CD8-positive, alpha-beta memory T cell (primary cell): ENCODE results near the gene GLT1D1. TPM values are rescaled to one million over a fixed set of nuclear protein-coding genes. Genes with fewer than 3 reads are reported as not detected.

ENCODE experiments used
- CTCF ChIA-PET: fragments of 350-600 bp; sonication (Branson Sonifier 250); formaldehyde crosslinking; loops from one replicate; lab custom pipeline; 2021; ENCODE audit warnings: antibody characterized with exemption; lab: Charles Lee
- POLR2A ChIA-PET: fragments of 350-600 bp; sonication (Branson Sonifier 250); formaldehyde crosslinking; loops from one replicate; lab custom pipeline; 2021; ENCODE audit warnings: antibody characterized with exemption; lab: Charles Lee
- DNase-seq, 5 donors: peaks; one replicate each; pipeline versions ENCODE4 v3.0.0 to v3.0.0-alpha.2; 2020 to 2022; ENCODE audit warnings: mixed read lengths in 1 of 5
- H3K27ac ChIP-seq: one replicate; pipeline ENCODE4 v1.7.0; 2013; ENCODE audit warnings: low read depth, mild to moderate bottlenecking, low read length, moderate library complexity
- H3K27me3 ChIP-seq: 2 replicates; pipeline ENCODE4 v1.7.0; 2013; ENCODE audit warnings: low read length, mild to moderate bottlenecking; ENCODE audit not compliant: insufficient read depth, poor library complexity, severe bottlenecking
- H3K36me3 ChIP-seq: 2 replicates; pipeline ENCODE4 v1.7.0; 2013; ENCODE audit warnings: mild to moderate bottlenecking, low read length, moderate library complexity; ENCODE audit not compliant: insufficient read depth
- H3K4me1 ChIP-seq: 2 replicates; pipeline ENCODE4 v1.7.0; 2013; ENCODE audit warnings: mild to moderate bottlenecking, low read length, moderate library complexity; ENCODE audit not compliant: insufficient read depth
- H3K4me3 ChIP-seq: 2 replicates; pipeline ENCODE4 v1.7.0; 2013; ENCODE audit warnings: mild to moderate bottlenecking, low read length
- H3K9me3 ChIP-seq: 2 replicates; pipeline ENCODE4 v1.7.0; 2013; ENCODE audit warnings: mild to moderate bottlenecking, low read length
- H3K27ac Mint-ChIP-seq, 8 donors: one replicate each; pipeline ENCODE4 v1.8.0; 2020 to 2021; ENCODE audit warnings: mixed read lengths in 8 of 8, mild to moderate bottlenecking in 6 of 8, inconsistent platforms in 3 of 8, moderate library complexity in 3 of 8
- H3K27me3 Mint-ChIP-seq, 2 donors: one replicate each; pipeline ENCODE4 v1.8.0; 2020 to 2021; ENCODE audit warnings: mixed read lengths in 2 of 2, mild to moderate bottlenecking in 1 of 2, moderate library complexity in 1 of 2
- H3K36me3 Mint-ChIP-seq, 3 donors: one replicate each; pipeline ENCODE4 v1.8.0; 2020 to 2021; ENCODE audit warnings: mixed read lengths in 3 of 3, inconsistent platforms in 1 of 3, mild to moderate bottlenecking in 1 of 3
- H3K4me1 Mint-ChIP-seq, 3 donors: one replicate each; pipeline ENCODE4 v1.8.0; 2020 to 2021; ENCODE audit warnings: mixed read lengths in 3 of 3, inconsistent platforms in 1 of 3, mild to moderate bottlenecking in 1 of 3
- H3K4me3 Mint-ChIP-seq, 7 donors: one replicate each; pipeline ENCODE4 v1.8.0; 2020 to 2021; ENCODE audit warnings: mixed read lengths in 7 of 7, mild to moderate bottlenecking in 6 of 7, moderate library complexity in 4 of 7, inconsistent platforms in 2 of 7
- H3K9me3 Mint-ChIP-seq, 5 donors: one replicate each; pipeline ENCODE4 v1.8.0; 2020 to 2022; ENCODE audit warnings: mixed read lengths in 5 of 5, mild to moderate bottlenecking in 3 of 5, moderate library complexity in 2 of 5, inconsistent platforms in 1 of 5
- polyA plus RNA-seq: library from polyadenylated mRNA; unstranded; fragments of 300-500 nt; fragmentation: Illumina TruSeq; gene quantifications from one replicate; pipeline ENCODE4 v1.2.3, GENCODE V29; 2021
- total RNA-seq, 2 experiments: library from RNA; stranded (reverse); gene quantifications; one replicate each; pipeline ENCODE4 v1.2.3, GENCODE V29; 2021

GLT1D1 gene
- total and polyA plus RNA-seq, 3 experiments from 2014 or later = 0.22 to 0.24 (median 0.24) TPM

DNA sequence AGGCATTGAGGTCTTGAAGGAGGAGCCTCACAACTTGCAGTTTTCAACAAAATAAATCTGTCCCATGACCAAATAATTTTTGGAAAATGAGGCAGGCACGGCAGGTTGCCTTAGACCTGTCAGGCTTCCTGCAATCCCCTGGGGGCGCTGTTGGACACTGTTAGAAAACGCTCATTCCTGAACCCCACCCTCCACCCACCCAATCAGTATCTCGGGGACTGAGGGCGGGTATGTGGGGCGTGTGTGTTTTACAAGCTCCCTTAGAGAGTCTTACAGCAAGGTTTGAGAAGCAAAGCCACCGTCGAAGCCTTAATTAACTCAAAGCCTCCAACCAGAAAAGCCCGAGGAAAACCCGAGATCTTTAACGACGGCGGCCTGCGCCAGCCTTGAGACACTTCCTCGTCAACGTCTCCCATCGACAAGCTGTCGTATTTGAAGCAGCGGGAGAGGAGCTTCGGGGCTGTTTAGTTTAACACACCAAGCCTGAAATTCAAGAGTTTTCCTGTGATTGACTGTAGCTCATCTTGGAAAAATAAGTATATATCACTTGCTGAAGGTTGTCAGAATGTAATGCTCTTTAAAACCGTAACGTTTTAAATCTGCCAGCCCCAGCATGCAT, 123.0 kb downstream of the GLT1D1 start:
- DNase-seq = no peak
- Histone ChIP-seq H3K27me3 (no peaks in the 10 kb centered on the region), H3K36me3 (no peaks in the 10 kb centered on the region), H3K9me3 (no peaks in the 10 kb centered on the region), H3K4me1 (no peaks in the 10 kb centered on the region), H3K27ac (no peak overlapping the region), H3K4me3 (no peak overlapping the region)
- POLR2A ChIA-PET = no interaction called here
- Mint-ChIP-seq H3K4me3 (peak overlapping the region in 2 of 7 donors; percentile 42 to 58), H3K27ac (peak overlapping the region in 1 of 8 donors; percentile 15), H3K4me1 (peaks cover 0 to 4% (median 0%) of the 10 kb centered on the region in 3 donors), H3K36me3 (peaks cover 0 to 2% (median 0%) of the 10 kb centered on the region in 3 donors), H3K9me3 (no peaks in the 10 kb centered on the region), H3K27me3 (peaks cover 38 to 55% of the 10 kb centered on the region in 2 donors)
- CTCF ChIA-PET = no interaction called here

DNA sequence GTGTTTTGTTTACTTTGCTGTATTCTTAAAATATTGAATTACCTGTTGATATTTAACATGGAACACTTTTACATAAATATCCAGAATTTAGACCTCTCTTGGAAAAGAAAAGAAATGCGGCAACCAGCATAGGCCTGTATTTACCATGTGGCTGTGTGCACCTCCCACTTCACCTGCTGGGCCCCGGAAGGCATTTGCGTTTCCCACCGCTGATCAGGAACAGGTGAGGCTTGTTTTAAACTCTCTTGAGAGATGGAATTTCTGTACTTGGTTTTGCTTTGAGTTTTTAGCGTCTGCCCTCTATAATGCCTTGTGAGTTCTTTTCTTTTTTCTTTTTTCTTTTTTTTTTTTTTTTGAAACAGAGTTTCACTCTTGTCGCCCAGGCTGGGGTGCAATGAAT, 124.2 kb downstream of the GLT1D1 start:
- no peak overlapping the region for H3K4me3 ChIP-seq
- Mint-ChIP-seq H3K4me1 (peaks cover 0 to 4% (median 0%) of the 10 kb centered on the region in 3 donors), H3K4me3 (no peak overlapping the region), H3K27ac (no peak overlapping the region), H3K27me3 (peaks cover 36 to 51% of the 10 kb centered on the region in 2 donors), H3K9me3 (no peaks in the 10 kb centered on the region), H3K36me3 (peaks cover 0 to 2% (median 0%) of the 10 kb centered on the region in 3 donors)
- no peak for DNase-seq
- H3K27me3 ChIP-seq = no peaks in the 10 kb centered on the region
- ChIA-PET CTCF (no interaction called here), POLR2A (no interaction called here)
- no peaks in the 10 kb centered on the region for H3K9me3 ChIP-seq
- no peaks in the 10 kb centered on the region for H3K36me3 ChIP-seq
- H3K27ac ChIP-seq = no peak overlapping the region
- H3K4me1 ChIP-seq = no peaks in the 10 kb centered on the region

GRCh38 chr12:128978067-128978466, 124.8 kb downstream of the GLT1D1 start:
- H3K27ac Mint-ChIP-seq = no peak overlapping the region
- no peaks in the 10 kb centered on the region for H3K4me1 ChIP-seq
- no peaks in the 10 kb centered on the region for H3K9me3 Mint-ChIP-seq
- H3K4me3 ChIP-seq = no peak overlapping the region
- no peak overlapping the region for H3K4me3 Mint-ChIP-seq
- peaks cover 0 to 4% (median 0%) of the 10 kb centered on the region in 3 donors for H3K4me1 Mint-ChIP-seq
- ChIA-PET CTCF (no interaction called here), POLR2A (no interaction called here)
- peaks cover 30 to 46% of the 10 kb centered on the region in 2 donors for H3K27me3 Mint-ChIP-seq
- no peaks in the 10 kb centered on the region for H3K36me3 ChIP-seq
- no peak overlapping the region for H3K27ac ChIP-seq
- H3K27me3 ChIP-seq = no peaks in the 10 kb centered on the region
- H3K36me3 Mint-ChIP-seq = peaks cover 0 to 2% (median 0%) of the 10 kb centered on the region in 3 donors
- H3K9me3 ChIP-seq = no peaks in the 10 kb centered on the region
- no peak for DNase-seq

GRCh38 chr12:128980623-128981022, 127.3 kb downstream of the GLT1D1 start:
- H3K4me3 ChIP-seq = no peak overlapping the region
- CTCF ChIA-PET = no interaction called here
- no peak for DNase-seq
- H3K9me3 ChIP-seq = no peaks in the 10 kb centered on the region
- POLR2A ChIA-PET = no interaction called here
- H3K4me1 Mint-ChIP-seq = peaks cover 0 to 3% (median 0%) of the 10 kb centered on the region in 3 donors
- no peak overlapping the region for H3K27ac Mint-ChIP-seq
- H3K27me3 ChIP-seq = no peaks in the 10 kb centered on the region
- H3K27ac ChIP-seq = no peak overlapping the region
- H3K9me3 Mint-ChIP-seq = no peaks in the 10 kb centered on the region
- H3K27me3 Mint-ChIP-seq = peaks cover 27 to 28% of the 10 kb centered on the region in 2 donors
- H3K4me3 Mint-ChIP-seq = no peak overlapping the region
- H3K36me3 ChIP-seq = no peaks in the 10 kb centered on the region
- H3K36me3 Mint-ChIP-seq = peaks cover 0 to 2% (median 0%) of the 10 kb centered on the region in 3 donors
- H3K4me1 ChIP-seq = no peaks in the 10 kb centered on the region

DNA sequence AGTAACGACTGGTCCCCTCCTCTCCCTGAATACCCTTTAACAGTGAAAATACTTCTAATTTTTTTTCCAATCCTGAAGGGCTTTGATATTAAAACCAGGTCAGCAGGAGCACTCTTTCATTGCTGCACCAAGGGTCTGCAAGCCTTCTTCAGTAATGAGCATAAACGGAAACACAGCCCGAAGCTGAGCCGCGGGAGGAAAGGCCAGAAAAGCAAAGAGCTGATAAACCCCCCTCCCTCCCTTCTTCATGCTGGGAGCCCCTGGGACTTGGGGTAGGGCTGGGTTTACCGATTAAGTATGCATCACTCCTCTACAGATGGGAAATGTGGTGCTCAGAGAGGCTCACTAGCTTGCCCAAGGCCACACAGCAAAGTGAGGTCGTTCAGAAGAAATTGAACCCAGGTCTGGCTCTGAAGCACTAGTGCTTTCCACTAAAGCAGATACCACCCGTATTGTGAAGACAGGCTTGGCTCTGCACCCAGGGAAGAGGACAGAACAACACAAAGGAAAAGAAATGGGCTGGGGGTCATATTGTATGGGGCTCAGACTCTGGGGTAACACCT, 128.8 kb downstream of the GLT1D1 start:
- H3K36me3 ChIP-seq = no peaks in the 10 kb centered on the region
- H3K4me3 Mint-ChIP-seq = no peak overlapping the region
- H3K4me1 ChIP-seq = no peaks in the 10 kb centered on the region
- no peak for DNase-seq
- POLR2A ChIA-PET = no interaction called here
- H3K27me3 Mint-ChIP-seq = peaks cover 17 to 21% of the 10 kb centered on the region in 2 donors
- H3K9me3 ChIP-seq = no peaks in the 10 kb centered on the region
- no peak overlapping the region for H3K27ac ChIP-seq
- no peaks in the 10 kb centered on the region for H3K4me1 Mint-ChIP-seq
- peaks cover 0 to 2% (median 0%) of the 10 kb centered on the region in 3 donors for H3K36me3 Mint-ChIP-seq
- no peaks in the 10 kb centered on the region for H3K27me3 ChIP-seq
- no peak overlapping the region for H3K4me3 ChIP-seq
- H3K27ac Mint-ChIP-seq = no peak overlapping the region
- no peaks in the 10 kb centered on the region for H3K9me3 Mint-ChIP-seq
- CTCF ChIA-PET = no interaction called here

GRCh38 chr12:128982933-128983332, 129.7 kb downstream of the GLT1D1 start:
- Histone ChIP-seq H3K4me3 (no peak overlapping the region), H3K9me3 (no peaks in the 10 kb centered on the region), H3K27me3 (no peaks in the 10 kb centered on the region), H3K27ac (no peak overlapping the region), H3K36me3 (no peaks in the 10 kb centered on the region), H3K4me1 (no peaks in the 10 kb centered on the region)
- POLR2A ChIA-PET = no interaction called here
- no peak for DNase-seq
- no peaks in the 10 kb centered on the region for H3K36me3 Mint-ChIP-seq
- H3K4me1 Mint-ChIP-seq = no peaks in the 10 kb centered on the region
- no peaks in the 10 kb centered on the region for H3K9me3 Mint-ChIP-seq
- no peak overlapping the region for H3K27ac Mint-ChIP-seq
- H3K27me3 Mint-ChIP-seq = peaks cover 14 to 17% of the 10 kb centered on the region in 2 donors
- CTCF ChIA-PET = no interaction called here
- no peak overlapping the region for H3K4me3 Mint-ChIP-seq

GRCh38 chr12:128983371-128983770, 130.1 kb downstream of the GLT1D1 start:
- H3K4me1 ChIP-seq = no peaks in the 10 kb centered on the region
- no peaks in the 10 kb centered on the region for H3K36me3 ChIP-seq
- POLR2A ChIA-PET = no interaction called here
- no peaks in the 10 kb centered on the region for H3K9me3 ChIP-seq
- no peaks in the 10 kb centered on the region for H3K27me3 ChIP-seq
- no peak for DNase-seq
- H3K4me3 Mint-ChIP-seq = no peak overlapping the region
- no peak overlapping the region for H3K27ac ChIP-seq
- CTCF ChIA-PET = no interaction called here
- H3K27me3 Mint-ChIP-seq = peaks cover 14 to 15% of the 10 kb centered on the region in 2 donors
- no peak overlapping the region for H3K27ac Mint-ChIP-seq
- H3K4me1 Mint-ChIP-seq = no peaks in the 10 kb centered on the region
- H3K36me3 Mint-ChIP-seq = no peaks in the 10 kb centered on the region
- H3K4me3 ChIP-seq = no peak overlapping the region
- no peaks in the 10 kb centered on the region for H3K9me3 Mint-ChIP-seq

DNA sequence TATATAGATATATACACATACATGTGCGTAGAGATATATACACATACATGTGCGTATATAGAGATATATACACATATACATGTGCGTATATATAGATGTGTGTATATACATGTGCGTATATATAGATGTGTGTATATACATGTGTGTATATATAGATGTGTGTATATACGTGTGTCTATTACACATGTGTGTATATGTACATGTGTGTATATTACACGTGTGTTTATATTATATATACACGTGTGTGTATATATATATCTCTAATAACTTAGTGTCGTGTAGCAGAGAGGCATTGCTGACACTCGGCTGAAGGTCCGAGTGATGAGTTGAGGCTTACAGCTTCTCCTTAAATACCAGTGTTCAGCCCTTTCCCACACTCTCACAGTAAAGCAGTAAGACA, 133.7 kb downstream of the GLT1D1 start:
- peaks cover under 1 to 9% of the 10 kb centered on the region in 2 donors for H3K27me3 Mint-ChIP-seq
- no peak for DNase-seq
- no peaks in the 10 kb centered on the region for H3K9me3 ChIP-seq
- H3K4me1 Mint-ChIP-seq = no peaks in the 10 kb centered on the region
- H3K27ac Mint-ChIP-seq = no peak overlapping the region
- H3K9me3 Mint-ChIP-seq = peaks cover 0 to 4% (median 2%) of the 10 kb centered on the region in 5 donors
- no peak overlapping the region for H3K27ac ChIP-seq
- ChIA-PET POLR2A (no interaction called here), CTCF (no interaction called here)
- no peaks in the 10 kb centered on the region for H3K36me3 ChIP-seq
- no peaks in the 10 kb centered on the region for H3K27me3 ChIP-seq
- no peak overlapping the region for H3K4me3 Mint-ChIP-seq
- no peaks in the 10 kb centered on the region for H3K4me1 ChIP-seq
- no peaks in the 10 kb centered on the region for H3K36me3 Mint-ChIP-seq
- H3K4me3 ChIP-seq = no peak overlapping the region
